Lung (tissue), 12 donors: ENCODE results near the gene ADD2. TPM values are rescaled to one million over a fixed set of nuclear protein-coding genes. Genes with fewer than 3 reads are reported as not detected.
A peak's percentile ranks its signal among the peaks of the same experiment; 100 is the strongest.

ENCODE experiments used
- ATAC-seq: fragments of 200-7000 bp; cut with Tn5 transposase; one replicate; pipeline ENCODE4 v1.9.1; 2020; ENCODE audit warnings: moderate number of reproducible peaks; ENCODE audit not compliant: insufficient read depth, low FRiP score
- DNase-seq, 3 donors: peaks; one replicate each; pipeline ENCODE4 v3.0.0-alpha.2; 2013 to 2017
- H3K27ac ChIP-seq, 2 donors: one replicate each; pipeline ENCODE4 v1.5.1; 2013; ENCODE audit warnings: mild to moderate bottlenecking in 2 of 2, moderate library complexity in 2 of 2, control low read depth in 1 of 2, inconsistent platforms in 1 of 2, low read depth in 1 of 2, low read length in 1 of 2
- H3K27me3 ChIP-seq, 3 donors: one replicate each; pipeline ENCODE4 v1.5.1; 2013; ENCODE audit warnings: low read length in 2 of 3; ENCODE audit not compliant: control insufficient read depth in 3 of 3, insufficient read depth in 3 of 3
- H3K36me3 ChIP-seq, 4 donors: one replicate each; pipeline ENCODE4 v1.5.1; 2013; ENCODE audit warnings: low read length in 4 of 4, mild to moderate bottlenecking in 1 of 4, moderate library complexity in 1 of 4; ENCODE audit not compliant: control insufficient read depth in 4 of 4, insufficient read depth in 4 of 4
- H3K4me1 ChIP-seq, 5 donors: one replicate each; pipeline ENCODE4 v1.5.1; 2013; ENCODE audit warnings: low read length in 5 of 5, mild to moderate bottlenecking in 2 of 5, moderate library complexity in 1 of 5; ENCODE audit not compliant: control insufficient read depth in 5 of 5, insufficient read depth in 5 of 5
- H3K4me3 ChIP-seq: one replicate; pipeline ENCODE4 v1.5.1; 2013; ENCODE audit warnings: mild to moderate bottlenecking, control low read depth, moderate library complexity
- H3K9ac ChIP-seq, 2 donors: one replicate each; pipeline ENCODE4 v1.5.1; 2013; ENCODE audit warnings: low read length in 2 of 2, control low read depth in 1 of 2; ENCODE audit not compliant: insufficient read depth in 1 of 2
- H3K9me3 ChIP-seq, 4 donors: one replicate each; pipeline ENCODE4 v1.5.1; 2013; ENCODE audit warnings: low read length in 3 of 4, mild to moderate bottlenecking in 1 of 4, moderate library complexity in 1 of 4; ENCODE audit not compliant: control insufficient read depth in 4 of 4, insufficient read depth in 3 of 4
- CTCF ChIP-seq: IDR thresholded peaks from 2 replicates; pipeline ENCODE4 v1.5.1; 2012; ENCODE audit warnings: mild to moderate bottlenecking; ENCODE audit errors: control extremely low read depth, extremely low read depth
- WGBS, 2 donors: extraction: QIAGEN DNeasy Blood & Tissue Kit; methylation state at CpG; one replicate each; pipeline ENCODE4 v1.1.7; 2013; 5-methylcytosine and 5-hydroxymethylcytosine counted together
- polyA plus RNA-seq, 2 donors: library from polyadenylated mRNA; stranded (reverse); fragments of 200-250 nt; gene quantifications; one replicate each; pipeline ENCODE4 v1.2.1, GENCODE V29; 2013
- total RNA-seq, 2 donors: library from RNA; depleted of rRNA in 1 of 2; stranded (reverse); fragments of >200 nt in 1 of 2; gene quantifications; one replicate each; pipeline ENCODE4 v1.2.1, GENCODE V29; 2014 to 2021
- donor health status: control.
- donor health status: control.
- donor health status: Bipolar disorder and iron deficiency.
- donor health status: healthy.
- donor health status: DM: yes; HTN: yes; CAD: no.

Gene ADD2
- total and polyA plus RNA-seq, 4 donors: 0.35 to 5.9 (median 1.8) TPM

- DNase-seq: no peak
- no peak for ATAC-seq
Measured at GRCh38 chr2:70651014-70651413, 117.0 kb downstream of the ADD2 start.

DNA sequence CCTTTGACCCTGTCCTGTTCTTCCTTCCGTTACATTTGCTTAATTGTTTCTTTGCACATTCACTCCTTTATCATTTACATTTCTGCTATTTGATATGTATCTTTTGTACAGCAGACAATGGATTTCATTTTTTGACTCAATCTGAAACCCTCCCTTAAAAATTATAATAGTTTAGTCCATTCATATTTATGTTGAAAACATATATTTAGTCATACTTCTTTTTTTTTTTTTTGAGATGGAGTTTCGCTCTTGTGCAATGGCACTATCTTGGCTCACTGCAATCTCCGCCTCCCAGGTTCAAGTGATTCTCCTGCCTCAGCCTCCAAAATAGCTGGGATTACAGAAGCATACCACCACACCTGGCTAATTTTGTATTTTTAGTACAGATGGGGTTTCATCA, 119.0 kb downstream of the ADD2 start:
- Histone ChIP-seq H3K27me3 (peaks cover 0 to 6% (median 0%) of the 10 kb centered on the region in 3 donors), H3K9ac (no peak overlapping the region), H3K4me1 (no peaks in the 10 kb centered on the region), H3K27ac (no peak overlapping the region), H3K4me3 (no peak overlapping the region), H3K9me3 (no peaks in the 10 kb centered on the region), H3K36me3 (no peaks in the 10 kb centered on the region)
- ATAC-seq (no peak), DNase-seq (no peak)
- no peak for TF ChIP-seq CTCF
- 76 to 91% methylated on average over 3 of the region's 3 CpGs for WGBS, 2 donors

More at GRCh38 chr2:70651014-70651413, 117.0 kb downstream of the ADD2 start:
- H3K27me3 ChIP-seq: peaks cover 0 to 8% (median 4%) of the 10 kb centered on the region in 3 donors
- TF ChIP-seq CTCF: no peak
- no peaks in the 10 kb centered on the region for H3K4me1 ChIP-seq
- H3K9ac ChIP-seq: no peak overlapping the region
- peaks cover 0 to 2% (median 0%) of the 10 kb centered on the region in 4 donors for H3K9me3 ChIP-seq
- no peaks in the 10 kb centered on the region for H3K36me3 ChIP-seq
- H3K4me3 ChIP-seq: no peak overlapping the region
- no peak overlapping the region for H3K27ac ChIP-seq

- no peak overlapping the region for H3K9ac ChIP-seq
- no peaks in the 10 kb centered on the region for H3K27me3 ChIP-seq
- WGBS, 2 donors: 3 to 6% methylated on average over 9 of the region's 9 CpGs
- no peak overlapping the region for H3K4me3 ChIP-seq
- no peaks in the 10 kb centered on the region for H3K36me3 ChIP-seq
- H3K27ac ChIP-seq: no peak overlapping the region
- TF ChIP-seq CTCF: peak; percentile 87
- ATAC-seq: peak; percentile 50
- DNase-seq: peak; percentile 73 to 83 (median 80)
- no peaks in the 10 kb centered on the region for H3K9me3 ChIP-seq
- no peaks in the 10 kb centered on the region for H3K4me1 ChIP-seq
Measured at GRCh38 chr2:70647873-70648481, 120.0 kb downstream of the ADD2 start.

DNA sequence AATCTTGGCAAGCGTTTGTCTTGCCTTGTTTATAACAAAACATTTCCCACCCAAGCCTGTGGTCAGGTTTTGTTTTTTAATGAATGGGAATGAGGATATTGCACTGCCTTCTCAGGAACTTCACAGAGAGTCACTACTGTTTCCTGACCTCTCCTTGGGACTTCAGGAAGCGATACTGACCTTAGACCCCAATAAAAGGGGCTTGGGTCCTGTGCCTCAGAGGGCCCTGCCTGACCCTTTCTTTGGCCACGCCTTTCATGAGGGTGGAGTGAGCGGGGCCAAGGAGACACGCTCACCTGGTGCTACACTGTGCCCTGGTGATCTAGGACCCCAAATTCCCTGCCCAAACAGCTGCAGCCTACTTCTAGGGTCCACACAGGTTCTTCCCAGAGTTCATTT, 121.6 kb downstream of the ADD2 start:
- no peak overlapping the region for H3K27ac ChIP-seq
- H3K36me3 ChIP-seq: no peaks in the 10 kb centered on the region
- no peaks in the 10 kb centered on the region for H3K27me3 ChIP-seq
- WGBS, 2 donors: 73 to 80% methylated on average over 5 of the region's 5 CpGs
- H3K9me3 ChIP-seq: no peaks in the 10 kb centered on the region
- ATAC-seq: no peak
- TF ChIP-seq CTCF: no peak
- no peaks in the 10 kb centered on the region for H3K4me1 ChIP-seq
- no peak for DNase-seq
- no peak overlapping the region for H3K4me3 ChIP-seq
- H3K9ac ChIP-seq: no peak overlapping the region
